GM13976 (cell line): Measurements from ENCODE around the gene PITPNB.

Experiments
- DNase-seq: peaks from one replicate; pipeline ENCODE4 v3.0.0; 2012; ENCODE audit warnings: low spot score
- CTCF ChIP-seq: IDR thresholded peaks from 2 replicates; pipeline ENCODE4 v1.5.1; 2012; ENCODE audit warnings: borderline replicate concordance, mild to moderate bottlenecking; ENCODE audit not compliant: insufficient read depth; ENCODE audit errors: extremely low read depth, missing control alignments, control extremely low read depth
- in situ Hi-C: fragments of 300-500 bp; cut with MboI; formaldehyde crosslinking; loops from one replicate; pipeline ENCODE4 v1.12.0; 2022; ENCODE audit warnings: low sequenced_read_pairs, mixed read lengths, inconsistent platforms; ENCODE audit not compliant: unreplicated experiment

Gene PITPNB

GRCh38 chr22:27895600-27895999, 23.5 kb downstream of the PITPNB start:
- no peak for TF ChIP-seq CTCF
- in situ Hi-C loops: loop anchor here (25.0 kb wide), 1 partner anchor 917 kb away; the partner anchor contains the start of gene XBP1
- peak; percentile 67 for DNase-seq

- no peak for TF ChIP-seq CTCF
- no peak for DNase-seq
- in situ Hi-C loops: loop anchor here (25.0 kb wide), 1 partner anchor 919 kb away; the partner anchor contains the start of gene XBP1
These were observed 26.2 kb downstream of the PITPNB start for GRCh38 chr22:27892811-27893210.

GRCh38 chr22:27892064-27892463, 27.0 kb downstream of the PITPNB start:
- DNase-seq: no peak
- in situ Hi-C loops: loop anchor here (25.0 kb wide), 1 partner anchor 920 kb away; the partner anchor contains the start of gene XBP1
- no peak for TF ChIP-seq CTCF

- no peak for TF ChIP-seq CTCF
- in situ Hi-C loops: loop anchor here (10.0 to 25.0 kb wide), 2 partner anchors 116 to 924 kb away; partner anchors contain the start of gene XBP1
- DNase-seq: no peak
These were observed 30.7 kb downstream of the PITPNB start for GRCh38 chr22:27888310-27888709.

GRCh38 chr22:27886843-27887151, 32.3 kb downstream of the PITPNB start:
- no peak for TF ChIP-seq CTCF
- no peak for DNase-seq
- in situ Hi-C loops: loop anchor here (10.0 to 25.0 kb wide), 2 partner anchors 118 to 926 kb away; partner anchors contain the start of gene XBP1

GRCh38 chr22:27885977-27886842, 32.8 kb downstream of the PITPNB start:
- peak; percentile 64 for TF ChIP-seq CTCF
- peak; percentile 60 for DNase-seq
- in situ Hi-C loops: loop anchor here (10.0 to 25.0 kb wide), 2 partner anchors 119 to 926 kb away; partner anchors contain the start of gene XBP1
